Fibroblast of the aortic adventitia (primary cell): ENCODE measurements around the gene GALNT2. TPM values are rescaled to one million over a fixed set of nuclear protein-coding genes. Genes with fewer than 3 reads are reported as not detected.
A peak's percentile ranks its signal among the peaks of the same experiment; 100 is the strongest.

Experiments used
- DNase-seq: peaks from one replicate; pipeline ENCODE4 v3.0.0-alpha.2; 2010; ENCODE audit warnings: low read depth
- H3K4me3 ChIP-seq: 2 replicates; pipeline ENCODE4 v1.5.1; 2011; ENCODE audit warnings: low read depth, mild to moderate bottlenecking, control low read depth, low read length, moderate library complexity
- total RNA-seq: library from RNA; depleted of rRNA; stranded (reverse); fragments of >200 nt; gene quantifications from 2 replicates; pipeline ENCODE4 v1.2.3, GENCODE V29; 2012; ENCODE audit warnings: low replicate concordance
- TF ChIP-seq, protein P1 (sequence below): IDR thresholded peaks from 2 replicates; pipeline ENCODE4 v1.5.1; 2011; ENCODE audit warnings: mild to moderate bottlenecking, low read length, control low read depth, inconsistent platforms; ENCODE audit not compliant: insufficient read depth

GALNT2 gene
- total RNA-seq, 1 donor: 68.1 TPM

DNA sequence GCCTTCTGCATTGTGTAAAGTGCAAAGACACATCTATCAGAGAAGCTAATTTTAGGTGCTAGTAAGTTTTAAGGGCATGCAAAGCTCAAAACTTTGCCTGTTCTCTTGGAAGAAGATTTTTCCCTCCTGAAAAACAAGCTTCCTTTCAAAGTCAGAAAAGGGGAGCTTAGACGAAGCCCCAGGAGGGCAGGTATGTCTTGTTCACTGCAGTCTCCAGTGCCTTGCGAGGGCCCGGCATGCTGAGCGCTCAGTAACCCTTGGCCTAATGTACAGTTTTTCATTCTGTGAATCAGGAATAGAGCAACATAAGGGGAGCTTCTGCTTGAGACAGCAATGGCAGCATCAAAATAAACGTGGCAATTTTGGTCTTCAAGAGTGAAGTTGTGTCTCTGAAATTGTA lies 35.0 kb downstream of the GALNT2 start:
- TF ChIP-seq, protein P1, sequence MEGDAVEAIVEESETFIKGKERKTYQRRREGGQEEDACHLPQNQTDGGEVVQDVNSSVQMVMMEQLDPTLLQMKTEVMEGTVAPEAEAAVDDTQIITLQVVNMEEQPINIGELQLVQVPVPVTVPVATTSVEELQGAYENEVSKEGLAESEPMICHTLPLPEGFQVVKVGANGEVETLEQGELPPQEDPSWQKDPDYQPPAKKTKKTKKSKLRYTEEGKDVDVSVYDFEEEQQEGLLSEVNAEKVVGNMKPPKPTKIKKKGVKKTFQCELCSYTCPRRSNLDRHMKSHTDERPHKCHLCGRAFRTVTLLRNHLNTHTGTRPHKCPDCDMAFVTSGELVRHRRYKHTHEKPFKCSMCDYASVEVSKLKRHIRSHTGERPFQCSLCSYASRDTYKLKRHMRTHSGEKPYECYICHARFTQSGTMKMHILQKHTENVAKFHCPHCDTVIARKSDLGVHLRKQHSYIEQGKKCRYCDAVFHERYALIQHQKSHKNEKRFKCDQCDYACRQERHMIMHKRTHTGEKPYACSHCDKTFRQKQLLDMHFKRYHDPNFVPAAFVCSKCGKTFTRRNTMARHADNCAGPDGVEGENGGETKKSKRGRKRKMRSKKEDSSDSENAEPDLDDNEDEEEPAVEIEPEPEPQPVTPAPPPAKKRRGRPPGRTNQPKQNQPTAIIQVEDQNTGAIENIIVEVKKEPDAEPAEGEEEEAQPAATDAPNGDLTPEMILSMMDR: no peak
- no peak for DNase-seq
- no peak overlapping the region for H3K4me3 ChIP-seq

DNA sequence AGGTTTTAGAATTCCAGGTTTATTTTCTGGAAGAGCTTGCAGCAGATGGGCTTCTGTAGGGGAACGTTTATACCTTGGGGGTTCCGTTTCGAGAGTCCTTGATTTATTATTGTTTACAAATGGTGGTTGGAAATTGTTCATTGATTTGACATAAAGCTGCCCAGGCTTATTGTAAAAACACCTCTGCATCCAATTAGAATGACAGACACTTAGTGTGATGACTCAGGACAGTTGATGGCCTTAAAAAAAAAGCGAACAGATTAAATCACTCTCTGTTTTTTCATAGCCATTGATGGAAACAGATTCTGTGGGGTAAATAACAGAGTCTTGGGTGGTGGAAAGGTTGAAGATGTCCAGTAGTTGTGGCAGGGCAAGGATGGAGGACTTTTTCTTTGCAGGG lies 35.4 kb downstream of the GALNT2 start:
- DNase-seq: no peak
- H3K4me3 ChIP-seq: no peak overlapping the region
- TF ChIP-seq, protein P1: no peak

- no peak overlapping the region for H3K4me3 ChIP-seq
- peak; percentile 48 for DNase-seq
- TF ChIP-seq, protein P1: no peak
Measured at GRCh38 chr1:230103306-230104173, 36.5 kb downstream of the GALNT2 start.

- DNase-seq: peak; percentile 99
- H3K4me3 ChIP-seq: peak overlapping the region; percentile 23
- TF ChIP-seq, protein P1: no peak
Measured at GRCh38 chr1:230104395-230105244, 37.6 kb downstream of the GALNT2 start.

DNA sequence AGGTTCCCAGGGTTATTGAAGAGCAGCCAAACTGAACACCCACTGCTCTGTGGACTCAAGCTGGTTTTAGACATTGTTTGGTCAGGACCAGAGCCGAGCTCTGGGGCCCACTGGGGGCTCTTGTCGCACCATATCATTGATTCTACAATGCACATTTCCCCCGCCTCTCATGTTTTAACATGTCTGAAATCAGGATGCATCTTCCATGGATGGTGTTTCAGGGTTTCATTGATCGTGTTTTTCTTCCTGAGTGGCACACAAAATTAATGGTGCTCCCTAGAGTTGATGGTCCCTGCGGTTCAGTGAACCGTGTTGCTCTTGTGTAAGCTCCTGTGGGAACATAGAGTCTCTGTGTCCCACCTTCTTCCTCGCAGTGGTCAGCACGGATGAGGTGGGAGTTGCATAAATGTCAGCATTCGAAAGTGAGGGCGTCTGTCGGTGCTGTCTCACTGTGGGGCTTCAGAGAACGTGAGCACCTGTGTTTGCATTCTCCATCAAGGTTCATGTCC lies 38.3 kb downstream of the GALNT2 start:
- peak overlapping the region; percentile 5 for H3K4me3 ChIP-seq
- TF ChIP-seq, protein P1: no peak
- no peak for DNase-seq

DNA sequence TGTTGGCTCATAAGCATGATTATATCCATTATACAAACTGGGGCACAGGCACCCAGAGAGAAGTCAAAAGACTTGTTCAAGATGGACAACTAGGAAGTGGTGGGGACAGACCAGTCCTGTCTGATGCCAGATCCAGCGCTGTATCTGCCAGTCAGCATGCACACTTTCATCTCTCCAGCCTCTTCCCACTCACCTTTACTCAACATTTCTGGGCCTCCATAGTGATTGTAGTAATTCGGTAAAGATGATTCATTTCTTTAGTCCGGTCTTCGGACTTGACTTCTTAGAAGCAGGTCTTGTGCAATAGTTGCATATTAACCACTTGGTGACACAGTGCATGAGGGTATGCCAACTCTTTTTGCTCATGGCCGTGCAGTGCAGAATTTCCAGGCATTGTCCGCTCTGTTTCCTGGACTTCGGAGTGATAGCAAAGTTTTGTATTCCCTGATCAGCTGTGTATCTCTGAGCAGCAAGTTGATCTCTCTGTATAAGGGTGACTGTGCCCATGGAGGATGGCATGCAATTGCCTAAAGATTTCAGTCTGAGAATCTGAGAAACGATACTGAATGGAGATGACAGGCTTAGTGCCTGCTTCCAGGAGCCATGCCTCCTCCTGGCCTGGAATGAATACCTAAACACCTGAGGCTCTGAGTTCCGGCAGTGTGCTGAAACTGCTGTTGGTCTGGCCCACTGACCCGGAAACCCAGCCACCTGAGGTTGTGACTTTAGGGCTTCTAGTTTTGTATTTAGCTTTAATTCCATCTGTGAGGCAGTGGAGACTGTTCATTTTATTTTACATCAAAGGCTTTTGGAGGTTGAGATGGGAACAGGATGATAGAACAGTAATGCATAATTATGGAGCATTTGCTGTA lies 39.0 kb downstream of the GALNT2 start:
- no peak overlapping the region for H3K4me3 ChIP-seq
- TF ChIP-seq, protein P1: no peak
- DNase-seq: peak; percentile 88
